Measurements from ENCODE around the gene TMCC1. TPM values are rescaled to one million over a fixed set of nuclear protein-coding genes. Genes with fewer than 3 reads are reported as not detected.
"Not testable (repeated sequence)": the region's sequence is repeated elsewhere in the genome, so short reads cannot be mapped to it uniquely, and the experiment has no call there.

Gene TMCC1
- total RNA-seq, 2 experiments from 2014 or later, result 13.6 to 14.3 TPM

DNA sequence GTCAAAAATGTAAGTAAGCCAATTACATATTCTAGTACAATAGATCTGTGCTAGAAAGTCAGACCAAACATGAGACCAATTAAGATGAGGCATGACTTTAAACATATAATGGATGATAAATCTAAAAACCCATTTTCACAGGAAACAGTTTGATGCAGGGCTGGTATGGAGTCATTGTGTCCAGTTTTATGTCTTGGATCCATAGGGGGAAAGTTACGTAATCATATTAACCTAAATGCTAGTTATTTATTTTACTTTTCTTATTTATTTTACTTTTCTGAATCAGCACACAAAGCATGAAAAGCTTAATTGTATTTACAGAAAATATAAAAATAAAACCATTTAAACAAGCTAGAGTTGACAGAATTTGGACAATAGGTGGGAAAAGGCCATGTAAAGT lies 26.3 kb upstream of the TMCC1 start:
- intact Hi-C loops (cut with micrococcal nuclease), result no loop called here
- DNase-seq, result no peak
- peaks cover 32% of the 10 kb centered on the region for H3K9me3 Mint-ChIP-seq
- no peak overlapping the region for H3K27ac Mint-ChIP-seq
- peaks cover 9% of the 10 kb centered on the region for H3K36me3 Mint-ChIP-seq (ENCODE audit: low read depth)
- peaks cover 2% of the 10 kb centered on the region for H3K27me3 Mint-ChIP-seq (ENCODE audit: low read depth)
- H3K4me1 Mint-ChIP-seq (ENCODE audit: low read depth), result no peaks in the 10 kb centered on the region
- CTCF ChIA-PET, result interaction anchor here (1.1 to 1.6 kb wide), 3 partner anchors 8 to 20 kb away, joined by 3 to 5 read pairs (median 4); no protein-coding TSS in a partner anchor
- no peak overlapping the region for H3K4me3 Mint-ChIP-seq

DNA sequence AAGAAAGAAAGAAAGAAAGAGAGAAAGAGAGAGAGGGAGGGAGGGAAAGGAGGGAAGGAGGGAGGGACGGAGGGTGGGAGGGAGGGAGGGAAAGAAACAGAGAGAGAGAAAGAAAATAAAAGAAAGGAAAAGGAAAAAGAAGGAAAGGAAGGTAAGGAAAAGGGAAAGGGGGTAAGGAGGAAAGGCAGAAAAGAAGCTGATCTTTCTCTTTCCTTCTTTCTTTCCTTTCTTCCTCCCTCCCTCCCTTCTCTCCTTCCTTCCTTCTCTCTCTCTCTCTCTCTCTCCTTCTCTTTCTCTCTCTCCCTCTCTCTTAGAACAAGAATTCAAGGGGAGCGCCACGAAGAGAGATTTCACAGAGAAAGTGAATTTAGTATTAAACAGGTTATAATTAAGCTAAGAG lies 25.8 kb upstream of the TMCC1 start:
- Mint-ChIP-seq H3K4me3 (no peak overlapping the region), H3K27ac (no peak overlapping the region)

GRCh38 chr3:129918461-129918860 lies 24.9 kb upstream of the TMCC1 start:
- no peak for DNase-seq
- intact Hi-C loops (cut with micrococcal nuclease), result no loop called here
- Mint-ChIP-seq H3K4me3 (no peak overlapping the region), H3K4me1 (ENCODE audit: low read depth) (no peaks in the 10 kb centered on the region), H3K36me3 (ENCODE audit: low read depth) (peaks cover 9% of the 10 kb centered on the region), H3K27ac (no peak overlapping the region), H3K27me3 (ENCODE audit: low read depth) (peaks cover 2% of the 10 kb centered on the region), H3K9me3 (peaks cover 32% of the 10 kb centered on the region)
- CTCF ChIA-PET, result no interaction called here

More for the DNA sequence above, 25.8 kb upstream of the TMCC1 start:
- DNase-seq, result no peak
- Mint-ChIP-seq H3K4me1 (ENCODE audit: low read depth) (no peaks in the 10 kb centered on the region), H3K36me3 (ENCODE audit: low read depth) (peaks cover 9% of the 10 kb centered on the region), H3K27me3 (ENCODE audit: low read depth) (peaks cover 2% of the 10 kb centered on the region), H3K9me3 (peaks cover 32% of the 10 kb centered on the region)
- intact Hi-C loops (cut with micrococcal nuclease), result no loop called here
- CTCF ChIA-PET, result interaction anchor here (1.1 to 1.6 kb wide), 3 partner anchors 9 to 21 kb away, joined by 3 to 5 read pairs (median 4); no protein-coding TSS in a partner anchor

- intact Hi-C loops (cut with micrococcal nuclease), result no loop called here
- H3K27ac Mint-ChIP-seq, result no peak overlapping the region
- H3K4me1 Mint-ChIP-seq (ENCODE audit: low read depth), result no peaks in the 10 kb centered on the region
- CTCF ChIA-PET, result no interaction called here
- H3K36me3 Mint-ChIP-seq (ENCODE audit: low read depth), result peaks cover 7% of the 10 kb centered on the region
- H3K27me3 Mint-ChIP-seq (ENCODE audit: low read depth), result no peaks in the 10 kb centered on the region
- H3K9me3 Mint-ChIP-seq, result peaks cover 32% of the 10 kb centered on the region
- no peak for DNase-seq
- no peak overlapping the region for H3K4me3 Mint-ChIP-seq
These were observed 24.0 kb upstream of the TMCC1 start for GRCh38 chr3:129917423-129918007.

DNA sequence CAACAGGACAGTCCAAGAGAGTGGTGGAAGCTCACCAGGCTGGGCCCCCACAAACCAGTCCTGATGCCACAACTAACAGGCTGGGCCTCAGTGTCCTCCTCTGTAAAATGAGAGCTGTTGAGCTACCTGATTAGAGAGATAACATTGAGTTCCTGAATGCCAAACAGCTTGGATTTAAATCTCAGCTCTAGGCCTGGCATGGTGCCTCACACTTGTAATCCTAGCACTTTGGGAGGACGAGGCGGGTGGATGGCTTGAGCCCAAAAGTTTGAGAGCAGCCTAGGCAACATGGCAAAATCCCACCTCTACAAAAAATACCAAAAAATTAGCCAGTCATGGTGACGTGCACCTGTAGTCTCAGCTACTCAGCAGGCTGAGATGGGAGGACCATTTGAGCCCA lies 20.1 kb upstream of the TMCC1 start:
- CTCF ChIA-PET, result no interaction called here
- Mint-ChIP-seq H3K4me1 (ENCODE audit: low read depth) (no peaks in the 10 kb centered on the region), H3K27me3 (ENCODE audit: low read depth) (no peaks in the 10 kb centered on the region), H3K36me3 (ENCODE audit: low read depth) (peaks cover 7% of the 10 kb centered on the region), H3K9me3 (peaks cover 26% of the 10 kb centered on the region), H3K27ac (no peak overlapping the region), H3K4me3 (no peak overlapping the region)
- no peak for DNase-seq
- intact Hi-C loops (cut with micrococcal nuclease), result no loop called here

GRCh38 chr3:129911261-129911861 lies 17.9 kb upstream of the TMCC1 start:
- no peak overlapping the region for H3K4me3 Mint-ChIP-seq
- peaks cover 11% of the 10 kb centered on the region for H3K36me3 Mint-ChIP-seq (ENCODE audit: low read depth)
- H3K27me3 Mint-ChIP-seq (ENCODE audit: low read depth), result no peaks in the 10 kb centered on the region
- no peak for DNase-seq
- no peaks in the 10 kb centered on the region for H3K4me1 Mint-ChIP-seq (ENCODE audit: low read depth)
- intact Hi-C loops (cut with micrococcal nuclease), result no loop called here
- peaks cover 14% of the 10 kb centered on the region for H3K9me3 Mint-ChIP-seq
- H3K27ac Mint-ChIP-seq, result no peak overlapping the region
- CTCF ChIA-PET, result interaction anchor here (1.4 kb wide), 1 partner anchor 23 kb away, joined by 5 read pairs; no protein-coding TSS in a partner anchor

- intact Hi-C loops (cut with micrococcal nuclease); DNase-seq; H3K27me3 Mint-ChIP-seq (ENCODE audit: low read depth); H3K27ac Mint-ChIP-seq; H3K4me3 Mint-ChIP-seq; H3K4me1 Mint-ChIP-seq (ENCODE audit: low read depth); CTCF ChIA-PET: not testable (repeated sequence)
- Mint-ChIP-seq H3K36me3 (ENCODE audit: low read depth) (peaks cover 24% of the 10 kb centered on the region), H3K9me3 (peaks cover 21% of the 10 kb centered on the region)
These were observed 15.7 kb upstream of the TMCC1 start for GRCh38 chr3:129909235-129909634.

- Mint-ChIP-seq H3K4me3 (no peak overlapping the region), H3K4me1 (ENCODE audit: low read depth) (no peaks in the 10 kb centered on the region), H3K27me3 (ENCODE audit: low read depth) (no peaks in the 10 kb centered on the region), H3K9me3 (peaks cover 21% of the 10 kb centered on the region), H3K27ac (no peak overlapping the region), H3K36me3 (ENCODE audit: low read depth) (peaks cover 29% of the 10 kb centered on the region)
- no peak for DNase-seq
- CTCF ChIA-PET, result no interaction called here
- intact Hi-C loops (cut with micrococcal nuclease), result no loop called here
These were observed 14.9 kb upstream of the TMCC1 start for GRCh38 chr3:129908417-129908816.

- DNase-seq; H3K27me3 Mint-ChIP-seq (ENCODE audit: low read depth); intact Hi-C loops (cut with micrococcal nuclease); H3K4me3 Mint-ChIP-seq; H3K4me1 Mint-ChIP-seq (ENCODE audit: low read depth); H3K27ac Mint-ChIP-seq: not testable (repeated sequence)
- Mint-ChIP-seq H3K36me3 (ENCODE audit: low read depth) (peaks cover 33% of the 10 kb centered on the region), H3K9me3 (peaks cover 20% of the 10 kb centered on the region)
- CTCF ChIA-PET, result interaction anchor here (0.6 kb wide), 1 partner anchor 1255 kb away, joined by 3 read pairs; no protein-coding TSS in a partner anchor
These were observed 7.8 kb upstream of the TMCC1 start for GRCh38 chr3:129901272-129901671.

DNA sequence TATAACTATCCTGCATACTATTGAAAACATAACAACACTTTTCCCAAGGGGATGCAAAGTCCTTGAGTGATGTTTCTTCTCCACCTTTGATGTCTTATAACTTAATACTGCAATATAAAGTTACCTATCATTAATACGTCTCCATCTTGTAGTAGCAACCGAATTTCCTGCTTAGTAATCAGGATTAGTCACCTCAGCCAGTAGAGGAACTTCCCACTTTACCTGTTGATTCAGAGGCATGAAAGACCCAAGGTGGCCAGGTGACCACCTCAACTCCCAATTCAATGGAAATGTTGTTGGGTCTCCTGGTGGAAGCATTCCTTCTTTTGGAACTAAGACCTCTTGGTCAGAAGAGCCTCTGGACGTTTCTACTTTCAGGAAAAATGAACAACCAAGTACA lies 3.5 kb upstream of the TMCC1 start:
- intact Hi-C loops (cut with micrococcal nuclease), result no loop called here
- Mint-ChIP-seq H3K27me3 (ENCODE audit: low read depth) (no peaks in the 10 kb centered on the region), H3K27ac (no peak overlapping the region), H3K4me1 (ENCODE audit: low read depth) (peaks cover 13% of the 10 kb centered on the region), H3K9me3 (peaks cover 6% of the 10 kb centered on the region), H3K36me3 (ENCODE audit: low read depth) (peaks cover 11% of the 10 kb centered on the region), H3K4me3 (no peak overlapping the region)
- CTCF ChIA-PET, result no interaction called here
- DNase-seq, result no peak

DNA sequence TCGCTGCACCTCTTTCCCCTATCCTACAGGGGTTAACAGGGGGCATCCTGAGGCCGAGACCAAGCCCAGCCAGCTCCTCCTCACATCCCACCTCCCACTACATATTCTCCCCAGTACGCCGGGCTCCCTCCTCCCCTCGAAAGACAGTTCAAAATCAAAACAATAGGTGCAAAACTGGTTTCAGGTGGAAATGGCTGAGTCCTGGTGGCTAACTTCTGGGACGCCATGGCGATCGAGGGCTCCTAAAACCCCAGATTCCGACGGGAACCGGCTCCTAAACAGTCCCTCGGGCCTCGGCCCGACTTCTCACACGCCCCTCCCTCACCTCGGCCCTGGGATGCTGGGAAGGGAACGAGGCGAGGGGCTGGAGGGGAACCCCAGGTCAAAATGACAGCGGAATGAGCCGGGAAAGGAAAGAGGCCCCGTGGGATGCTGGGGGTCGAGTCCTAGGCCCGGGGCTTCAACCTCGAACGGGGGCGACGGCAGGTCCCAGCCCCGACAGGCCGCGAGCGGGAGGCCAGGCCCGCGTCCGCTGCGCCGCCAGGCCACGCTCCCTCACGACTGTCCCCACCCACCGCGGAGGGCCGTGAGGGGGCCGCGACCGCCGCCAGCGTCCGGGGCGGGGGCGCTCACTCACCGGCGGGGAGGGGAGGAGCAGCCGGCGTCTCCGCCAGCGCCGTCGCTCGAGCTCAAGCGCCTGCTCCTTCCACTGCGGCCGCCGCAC lies 492 bp downstream of the TMCC1 start:
- peak overlapping the region; percentile 65 for H3K27ac Mint-ChIP-seq
- no peaks in the 10 kb centered on the region for H3K9me3 Mint-ChIP-seq
- intact Hi-C loops (cut with micrococcal nuclease), result loop anchor here (1.0 to 5.0 kb wide), 6 partner anchors 42 to 1489 kb away; partner anchors contain the start of genes IFT122 and NUDT16
- peaks cover 42% of the 10 kb centered on the region for H3K4me1 Mint-ChIP-seq (ENCODE audit: low read depth)
- CTCF ChIA-PET, result interaction anchor here (0.7 to 1.5 kb wide), 3 partner anchors 11 to 213 kb away, joined by 3 read pairs; no protein-coding TSS in a partner anchor
- H3K36me3 Mint-ChIP-seq (ENCODE audit: low read depth), result peaks cover 2% of the 10 kb centered on the region
- H3K27me3 Mint-ChIP-seq (ENCODE audit: low read depth), result no peaks in the 10 kb centered on the region
- peak overlapping the region; percentile 78 for H3K4me3 Mint-ChIP-seq
- peak; percentile 24 for DNase-seq

DNA sequence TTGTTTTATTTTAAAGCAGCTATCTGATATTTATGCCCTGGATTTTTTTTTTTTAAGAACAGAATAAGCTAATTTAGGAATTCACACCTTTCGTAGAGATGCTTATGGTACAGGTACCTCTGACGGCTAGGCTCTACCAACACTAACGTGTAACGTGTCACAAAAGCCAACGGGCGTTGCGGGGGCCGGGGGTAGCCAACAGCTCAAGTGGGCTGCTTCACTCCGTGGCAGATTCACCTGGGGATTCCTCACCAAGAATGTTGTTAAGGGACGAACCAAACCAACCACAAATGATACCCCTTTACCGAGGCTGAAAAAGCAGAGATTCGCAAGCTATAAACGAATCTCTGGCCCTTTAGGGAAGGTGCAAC lies 1.0 kb downstream of the TMCC1 start:
- DNase-seq, result no peak
- CTCF ChIA-PET, result interaction anchor here (0.7 to 1.5 kb wide), 4 partner anchors 11 to 213 kb away, joined by 3 read pairs; no protein-coding TSS in a partner anchor
- intact Hi-C loops (cut with micrococcal nuclease), result loop anchor here (2.0 to 5.0 kb wide), 3 partner anchors 42 to 1490 kb away; partner anchors contain the start of gene NUDT16
- Mint-ChIP-seq H3K9me3 (no peaks in the 10 kb centered on the region), H3K4me1 (ENCODE audit: low read depth) (peaks cover 42% of the 10 kb centered on the region), H3K4me3 (peak overlapping the region; percentile 78), H3K27ac (peak overlapping the region; percentile 65), H3K36me3 (ENCODE audit: low read depth) (peaks cover 2% of the 10 kb centered on the region), H3K27me3 (ENCODE audit: low read depth) (no peaks in the 10 kb centered on the region)
